GM12873 (cell line): Measurements from ENCODE around the gene PROZ.

Source experiments
- TF ChIP-seq, protein P1 (sequence below): IDR thresholded peaks from 2 replicates; pipeline ENCODE4 v1.5.1; 2012; ENCODE audit warnings: low read depth, mild to moderate bottlenecking, moderate library complexity, low read length, control low read depth; ENCODE audit not compliant: insufficient read depth; ENCODE audit errors: missing control alignments

The PROZ gene

DNA sequence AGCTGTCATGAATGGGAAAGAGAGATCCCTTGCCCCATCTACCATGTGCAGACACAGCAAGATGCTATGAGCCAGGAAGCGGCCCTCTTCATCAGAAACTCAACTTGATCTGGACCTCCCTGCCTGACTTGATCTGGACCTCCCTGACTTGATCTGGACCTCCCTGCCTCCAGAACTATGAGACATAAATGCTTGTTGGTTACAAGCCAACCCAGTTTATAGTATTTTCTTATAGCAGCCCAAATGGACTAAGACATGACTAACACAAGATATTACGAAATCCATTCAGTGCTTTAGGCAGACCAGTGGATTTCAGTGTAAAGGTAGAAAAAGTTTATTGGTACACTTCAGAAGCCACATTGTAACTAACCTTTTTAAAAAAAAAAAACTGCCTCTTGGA lies 34.5 kb downstream of the PROZ start:
- TF ChIP-seq, protein P1, sequence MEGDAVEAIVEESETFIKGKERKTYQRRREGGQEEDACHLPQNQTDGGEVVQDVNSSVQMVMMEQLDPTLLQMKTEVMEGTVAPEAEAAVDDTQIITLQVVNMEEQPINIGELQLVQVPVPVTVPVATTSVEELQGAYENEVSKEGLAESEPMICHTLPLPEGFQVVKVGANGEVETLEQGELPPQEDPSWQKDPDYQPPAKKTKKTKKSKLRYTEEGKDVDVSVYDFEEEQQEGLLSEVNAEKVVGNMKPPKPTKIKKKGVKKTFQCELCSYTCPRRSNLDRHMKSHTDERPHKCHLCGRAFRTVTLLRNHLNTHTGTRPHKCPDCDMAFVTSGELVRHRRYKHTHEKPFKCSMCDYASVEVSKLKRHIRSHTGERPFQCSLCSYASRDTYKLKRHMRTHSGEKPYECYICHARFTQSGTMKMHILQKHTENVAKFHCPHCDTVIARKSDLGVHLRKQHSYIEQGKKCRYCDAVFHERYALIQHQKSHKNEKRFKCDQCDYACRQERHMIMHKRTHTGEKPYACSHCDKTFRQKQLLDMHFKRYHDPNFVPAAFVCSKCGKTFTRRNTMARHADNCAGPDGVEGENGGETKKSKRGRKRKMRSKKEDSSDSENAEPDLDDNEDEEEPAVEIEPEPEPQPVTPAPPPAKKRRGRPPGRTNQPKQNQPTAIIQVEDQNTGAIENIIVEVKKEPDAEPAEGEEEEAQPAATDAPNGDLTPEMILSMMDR, result no peak

DNA sequence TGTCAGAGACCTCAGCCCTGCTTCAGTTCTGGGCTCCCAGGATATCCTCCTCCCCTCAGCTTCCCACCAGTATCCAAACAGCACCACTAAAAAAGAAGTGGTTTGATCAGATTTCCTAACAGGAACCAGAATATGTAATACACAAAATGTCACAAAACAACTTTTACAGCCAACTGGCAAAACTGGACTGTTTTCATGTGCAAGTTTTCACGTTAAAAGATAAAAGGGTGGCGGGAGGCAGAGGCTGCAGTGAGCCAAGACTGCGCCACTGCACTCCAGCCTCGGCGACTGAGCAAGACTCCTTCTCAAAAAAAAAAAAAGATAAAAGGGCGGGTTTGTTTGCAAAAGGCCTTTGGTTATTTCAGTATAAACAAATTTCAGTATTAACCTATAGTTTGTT lies 36.9 kb downstream of the PROZ start:
- TF ChIP-seq, protein P1, result no peak

DNA sequence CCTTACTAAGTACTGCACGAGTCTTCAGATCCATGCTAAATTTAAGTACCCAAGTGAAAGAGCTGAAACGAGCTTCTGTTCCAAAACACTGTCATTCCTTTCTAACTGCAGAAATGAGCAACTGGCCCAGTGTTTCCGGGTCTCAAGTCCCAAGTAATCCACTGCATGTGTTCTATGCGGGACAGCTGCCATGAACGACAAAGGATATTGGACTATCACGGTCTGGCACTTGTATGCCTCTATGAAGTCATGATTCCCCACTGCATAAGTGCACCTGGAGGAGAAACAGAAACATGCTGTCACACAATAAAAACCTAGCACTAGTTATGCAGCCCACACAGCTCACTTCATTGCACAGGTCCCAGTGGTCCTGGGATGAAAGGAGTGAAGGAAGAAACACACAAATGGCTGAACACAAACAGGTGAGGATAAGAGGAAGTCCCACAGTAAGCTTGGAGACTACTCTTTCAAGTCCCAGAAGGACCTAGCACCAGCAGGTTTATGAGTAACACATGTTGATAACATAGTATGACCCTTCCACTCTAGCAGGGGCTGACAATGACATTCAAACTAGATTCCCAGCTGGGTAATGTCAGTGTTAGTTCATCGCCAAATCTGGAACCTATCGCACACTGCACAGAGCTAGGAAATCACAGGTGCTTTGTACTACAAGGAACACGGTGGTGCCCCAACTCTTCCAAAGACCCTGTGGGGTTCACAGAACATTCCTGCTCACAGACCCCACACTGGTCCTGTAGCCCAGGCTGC lies 38.7 kb downstream of the PROZ start:
- TF ChIP-seq, protein P1, result no peak

DNA sequence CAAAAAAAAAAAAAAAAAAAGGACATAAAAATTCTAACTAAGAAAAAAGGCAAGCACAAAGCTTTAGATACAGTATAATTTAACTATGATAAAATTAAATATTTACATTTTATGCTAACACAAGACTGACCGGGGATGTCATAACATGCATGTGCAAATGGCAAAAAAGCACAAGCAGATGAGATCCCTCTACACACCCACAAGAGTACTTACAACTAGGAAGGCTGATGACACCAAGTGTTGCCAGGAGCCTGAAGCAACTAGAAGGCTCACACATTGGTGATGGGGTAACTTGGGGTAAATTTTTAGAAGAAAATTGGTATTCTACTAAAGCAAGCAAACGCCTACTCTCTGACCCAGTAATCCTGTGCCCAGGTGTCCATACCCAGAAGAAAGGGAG lies 43.4 kb downstream of the PROZ start:
- TF ChIP-seq, protein P1, result no peak

DNA sequence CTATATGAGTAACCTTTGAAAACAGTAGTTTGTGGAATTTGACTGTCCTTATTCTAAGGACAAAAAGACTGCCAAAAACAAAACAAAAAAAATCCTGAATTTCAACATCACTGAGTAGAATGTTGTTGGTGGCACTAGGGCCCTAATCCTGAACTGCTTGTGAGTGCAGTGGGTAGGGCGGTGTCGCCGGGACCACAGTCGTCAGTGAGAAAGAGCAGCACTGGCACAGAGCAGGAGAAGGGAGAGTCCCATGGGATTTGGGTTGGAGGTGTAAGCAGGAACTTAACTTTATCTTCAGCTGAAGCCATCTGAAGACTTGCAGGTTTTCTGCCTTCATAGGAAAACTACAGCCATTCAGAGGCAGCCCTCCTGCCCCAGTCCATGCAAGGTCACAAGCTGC lies 44.5 kb downstream of the PROZ start:
- TF ChIP-seq, protein P1, result no peak

DNA sequence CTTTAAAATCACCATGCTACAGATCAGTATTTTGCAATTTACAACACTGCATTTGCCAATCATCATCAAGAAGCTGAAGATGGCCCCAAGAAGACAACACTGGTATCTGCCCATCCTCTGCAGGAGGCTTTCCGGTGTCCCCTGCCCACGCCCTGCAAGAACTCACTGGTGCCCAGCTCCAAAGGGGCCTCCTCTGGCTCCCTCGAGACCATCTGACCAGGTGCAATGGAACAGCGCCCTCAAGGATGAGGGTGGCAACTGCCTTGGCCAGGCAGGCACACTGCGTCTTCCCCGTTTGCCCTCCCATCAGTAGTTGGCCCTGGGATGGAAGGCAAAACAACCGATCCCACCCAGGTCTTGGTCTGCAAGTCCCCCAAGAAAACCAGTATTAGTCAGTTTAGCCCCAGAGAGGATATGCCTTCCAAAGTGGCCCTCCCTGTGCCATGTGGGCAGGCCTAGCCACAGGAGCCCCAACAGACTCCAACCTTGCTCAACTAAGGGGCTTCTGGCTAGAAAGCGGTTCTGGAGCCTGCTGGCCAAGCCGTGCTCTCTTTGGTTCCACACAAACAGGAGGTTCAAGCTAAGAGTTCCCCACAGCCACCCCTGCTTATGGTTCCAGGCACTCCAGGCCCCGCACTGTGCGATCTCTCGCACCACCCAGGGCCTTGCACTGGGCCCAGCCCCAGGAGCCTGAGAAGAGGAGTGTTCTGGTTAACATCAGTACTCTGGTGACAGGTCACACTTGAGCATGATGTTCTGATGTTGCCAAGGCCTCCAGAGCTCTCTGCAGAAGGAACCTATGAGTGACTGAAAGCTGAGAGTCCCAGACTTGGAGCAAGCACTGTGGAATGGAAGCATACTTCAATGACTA lies 45.3 kb downstream of the PROZ start:
- TF ChIP-seq, protein P1, result no peak

DNA sequence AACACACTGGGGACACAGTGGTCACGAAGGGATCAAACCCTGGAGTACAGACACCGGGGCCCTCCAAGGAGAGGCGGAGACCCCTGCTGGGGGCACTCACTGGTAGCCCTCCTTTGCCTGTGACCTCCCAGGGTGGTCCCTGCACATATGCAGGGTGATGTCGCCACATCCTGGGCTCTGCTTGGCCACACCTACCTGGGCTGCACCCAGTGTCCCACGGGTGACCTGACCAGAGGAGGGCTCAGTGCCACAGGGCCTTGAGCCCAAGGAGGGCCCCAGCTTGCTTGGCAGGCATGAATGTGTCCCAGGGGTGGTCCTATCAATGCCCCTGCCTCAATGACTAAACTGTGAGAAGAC lies 45.9 kb downstream of the PROZ start:
- TF ChIP-seq, protein P1, result no peak
